SK-N-SH (cell line): ENCODE measurements around the gene RBM42.

Experiments
- JUND ChIP-seq: IDR thresholded peaks from 2 replicates; pipeline ENCODE4 v1.4.0; 2012
- RAD21 ChIP-seq: IDR thresholded peaks from 2 replicates; pipeline ENCODE4 v1.6.1; 2012; ENCODE audit warnings: mild to moderate bottlenecking, low read length
- SMC3 ChIP-seq: IDR thresholded peaks from 2 replicates; pipeline ENCODE4 v1.6.1; 2012; ENCODE audit warnings: low read depth, low read length, improper control_type of control experiment
- ZBTB33 ChIP-seq: IDR thresholded peaks from 2 replicates; pipeline ENCODE4 v1.4.0; 2012; ENCODE audit warnings: low read depth, borderline replicate concordance
- TF ChIP-seq, protein P1 (sequence below): fragments of 200-600 bp; sonication (generic); IDR thresholded peaks from 2 replicates; pipeline ENCODE4 v1.6.1; 2017; ENCODE audit warnings: antibody characterized with exemption, mild to moderate bottlenecking, moderate library complexity

DNA sequence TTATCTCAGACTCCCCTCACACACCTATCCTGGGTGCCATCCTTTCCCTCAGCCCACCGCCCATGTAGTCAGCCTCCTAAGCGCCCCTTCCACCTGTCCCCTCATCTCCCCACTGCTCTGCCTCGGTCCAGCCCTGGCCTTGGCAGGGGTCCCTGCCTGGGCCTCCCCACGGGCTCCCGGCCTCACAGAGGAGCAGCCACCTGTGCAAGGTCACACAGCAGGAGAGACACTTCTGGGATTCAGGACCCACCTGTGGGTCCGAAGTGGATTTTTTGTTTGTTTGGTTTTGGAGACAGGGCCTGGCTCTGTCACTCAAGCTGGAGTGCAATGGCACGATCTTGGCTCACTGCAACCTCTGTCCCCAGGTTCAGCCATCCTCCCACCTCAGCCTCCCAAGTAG, 36.8 kb downstream of the RBM42 start:
- TF ChIP-seq, protein P1, sequence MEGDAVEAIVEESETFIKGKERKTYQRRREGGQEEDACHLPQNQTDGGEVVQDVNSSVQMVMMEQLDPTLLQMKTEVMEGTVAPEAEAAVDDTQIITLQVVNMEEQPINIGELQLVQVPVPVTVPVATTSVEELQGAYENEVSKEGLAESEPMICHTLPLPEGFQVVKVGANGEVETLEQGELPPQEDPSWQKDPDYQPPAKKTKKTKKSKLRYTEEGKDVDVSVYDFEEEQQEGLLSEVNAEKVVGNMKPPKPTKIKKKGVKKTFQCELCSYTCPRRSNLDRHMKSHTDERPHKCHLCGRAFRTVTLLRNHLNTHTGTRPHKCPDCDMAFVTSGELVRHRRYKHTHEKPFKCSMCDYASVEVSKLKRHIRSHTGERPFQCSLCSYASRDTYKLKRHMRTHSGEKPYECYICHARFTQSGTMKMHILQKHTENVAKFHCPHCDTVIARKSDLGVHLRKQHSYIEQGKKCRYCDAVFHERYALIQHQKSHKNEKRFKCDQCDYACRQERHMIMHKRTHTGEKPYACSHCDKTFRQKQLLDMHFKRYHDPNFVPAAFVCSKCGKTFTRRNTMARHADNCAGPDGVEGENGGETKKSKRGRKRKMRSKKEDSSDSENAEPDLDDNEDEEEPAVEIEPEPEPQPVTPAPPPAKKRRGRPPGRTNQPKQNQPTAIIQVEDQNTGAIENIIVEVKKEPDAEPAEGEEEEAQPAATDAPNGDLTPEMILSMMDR: no peak
- TF ChIP-seq SMC3 (no peak), JUND (no peak), ZBTB33 (no peak), RAD21 (no peak)
